ENCODE data around the gene TERB1. TPM values are rescaled to one million over a fixed set of nuclear protein-coding genes. Genes with fewer than 3 reads are reported as not detected.

TERB1 gene
- polyA plus RNA-seq, 1 of the 3 experiments (the other 2 are of a cell fraction): 0.08 TPM

- Histone ChIP-seq H3K27me3 (ENCODE audit: insufficient read depth) (peaks cover 15% of the 10 kb centered on the region; the same call in 1 of the 2 replicates), H2AFZ (ENCODE audit: low read depth) (no peak within 1 kb of the TSS)
- DNase-seq: peak; percentile 75
These were observed 43.1 kb upstream of the TERB1 start, which contains the start of gene CA7 for GRCh38 chr16:66844342-66845079. TSS of gene CA7 (plus strand) at chr16:66844414. CDS start at chr16:66844488, 74 bp downstream.

GRCh38 chr16:66844009-66844341, 42.6 kb upstream of the TERB1 start:
- Histone ChIP-seq H2AFZ (ENCODE audit: low read depth) (no peak overlapping the region), H3K36me3 (replicated peaks in 1 of 2; ENCODE audit: control insufficient read depth in 1 of 2, insufficient read depth in 2 of 2, low read length in 1 of 2) (no peaks in the 10 kb centered on the region), H3K79me2 (ENCODE audit: insufficient read depth) (no peaks in the 10 kb centered on the region), H3K4me1 (ENCODE audit: control insufficient read depth in 1 of 2, insufficient read depth in 2 of 2, low read depth in 1 of 2, low read length in 1 of 2) (peaks cover 0 to 8% of the 10 kb centered on the region in 2 experiments; a peak in 1 of 4 replicates), H3K9ac (no peak overlapping the region), H3K9me2 (no peaks in the 10 kb centered on the region), H3K4me2 (no peak overlapping the region), H3K9me3 (no peaks in the 10 kb centered on the region), H4K20me1 (ENCODE audit: insufficient read depth) (no peaks in the 10 kb centered on the region), H3K27ac (ENCODE audit: low read depth in 2 of 2, low read length in 1 of 2) (no peak overlapping the region), H3F3A (replicated peaks; ENCODE audit: insufficient read depth) (no peaks in the 10 kb centered on the region), H3K4me3 (ENCODE audit: low read depth in 2 of 2, low read length in 1 of 2) (no peak overlapping the region), H3K27me3 (ENCODE audit: insufficient read depth) (peaks cover 15% of the 10 kb centered on the region; the same call in 1 of the 2 replicates)
- POLR2A ChIA-PET: no interaction called here
- 64% methylated on average over 6 of the region's 14 CpGs for WGBS (ENCODE audit: low lambda C conversion rate)
- TF ChIP-seq ELF1 (IDR thresholded peaks at IDR 0.05) (no peak), USF1 (IDR thresholded peaks at IDR 0.05; ENCODE audit: borderline replicate concordance, low read depth) (no peak)
- CTCF ChIA-PET: interaction anchor here (1.7 to 10.1 kb wide), 3 partner anchors 11 to 23 kb away, joined by 5 to 82 read pairs (median 68); partner anchors contain the start of gene NAE1
- no peak for DNase-seq

More at GRCh38 chr16:66844342-66845079, 43.1 kb upstream of the TERB1 start, which contains the start of gene CA7:
- peak within 1 kb of the TSS; percentile 92 for H3K4me2 ChIP-seq
- H3K9ac ChIP-seq: no peak within 1 kb of the TSS
- no peaks in the 10 kb centered on the region for H3K9me2 ChIP-seq
- peaks cover 0 to 8% of the 10 kb centered on the region in 2 experiments; a peak in 1 of 4 replicates for H3K4me1 ChIP-seq (ENCODE audit: control insufficient read depth in 1 of 2, insufficient read depth in 2 of 2, low read depth in 1 of 2, low read length in 1 of 2)
- ChIA-PET POLR2A (no interaction called here), CTCF (interaction anchor here (1.2 to 10.1 kb wide), 4 partner anchors 12 to 46 kb away, joined by 3 to 82 read pairs (median 36); partner anchors contain the start of gene NAE1)
- H4K20me1 ChIP-seq (ENCODE audit: insufficient read depth): no peaks in the 10 kb centered on the region
- no peak within 1 kb of the TSS for H3K27ac ChIP-seq (ENCODE audit: low read depth in 2 of 2, low read length in 1 of 2)
- WGBS (ENCODE audit: low lambda C conversion rate): 8% methylated on average over 12 of the region's 79 CpGs
- no peaks in the 10 kb centered on the region for H3F3A ChIP-seq (replicated peaks; ENCODE audit: insufficient read depth)
- peak within 1 kb of the TSS; percentile 47 to 53 for H3K4me3 ChIP-seq (ENCODE audit: low read depth in 2 of 2, low read length in 1 of 2)
- no peaks in the 10 kb centered on the region for H3K9me3 ChIP-seq
- H3K79me2 ChIP-seq (ENCODE audit: insufficient read depth): no peaks in the 10 kb centered on the region
- H3K36me3 ChIP-seq (replicated peaks in 1 of 2; ENCODE audit: control insufficient read depth in 1 of 2, insufficient read depth in 2 of 2, low read length in 1 of 2): no peaks in the 10 kb centered on the region
- no peak for TF ChIP-seq TAF1 (IDR thresholded peaks at IDR 0.05; ENCODE audit: borderline replicate concordance, low read depth, low read length)
- no peak for TF ChIP-seq PBX3 (IDR thresholded peaks at IDR 0.05)
- no peak for TF ChIP-seq CHD2 (IDR thresholded peaks at IDR 0.05; ENCODE audit: low read length, partially characterized antibody)
- TF ChIP-seq FOXJ3 (CRISPR knock-in tag; IDR thresholded peaks at IDR 0.05): no peak
- no peak for TF ChIP-seq TEAD4 (IDR thresholded peaks at IDR 0.05; ENCODE audit: borderline replicate concordance, insufficient read depth)
- TF ChIP-seq IRF3 (IDR thresholded peaks at IDR 0.05; ENCODE audit: low read depth, low read length): no peak
- TF ChIP-seq RFX5 (IDR thresholded peaks at IDR 0.05; ENCODE audit: low read length): no peak
- no peak for TF ChIP-seq RCOR1 (IDR thresholded peaks at IDR 0.05; ENCODE audit: low read length)
- TF ChIP-seq FOSL2 (IDR thresholded peaks at IDR 0.05; ENCODE audit: borderline replicate concordance, low read depth): no peak
- no peak for TF ChIP-seq USF2 (IDR thresholded peaks at IDR 0.05; ENCODE audit: borderline replicate concordance, low read depth, low read length)
